Measurements from ENCODE around the gene FUOM.

The FUOM gene

GRCh38 chr10:133349577-133350011 is 8.2 kb downstream of the FUOM start:
- no peak for DNase-seq

DNA sequence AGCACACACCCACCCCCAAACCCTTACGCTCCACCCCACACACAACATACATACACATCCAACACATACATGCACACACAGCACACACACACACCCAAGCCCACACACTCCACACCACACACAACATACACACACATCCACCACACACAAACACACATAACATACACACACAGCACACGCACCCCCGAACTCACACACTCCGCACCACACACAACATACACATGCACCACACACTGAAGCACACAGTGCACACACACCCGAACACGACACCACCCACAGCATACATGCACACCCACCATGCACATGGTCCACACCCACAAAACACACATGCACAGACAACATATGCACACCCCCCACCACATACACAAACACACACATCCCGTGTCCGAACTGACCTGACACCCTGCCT is 8.7 kb downstream of the FUOM start:
- no peak for DNase-seq

- no peak for DNase-seq
These were observed 9.9 kb downstream of the FUOM start for GRCh38 chr10:133347710-133348517.

GRCh38 chr10:133346413-133346812 is 11.4 kb downstream of the FUOM start:
- no peak for DNase-seq

DNA sequence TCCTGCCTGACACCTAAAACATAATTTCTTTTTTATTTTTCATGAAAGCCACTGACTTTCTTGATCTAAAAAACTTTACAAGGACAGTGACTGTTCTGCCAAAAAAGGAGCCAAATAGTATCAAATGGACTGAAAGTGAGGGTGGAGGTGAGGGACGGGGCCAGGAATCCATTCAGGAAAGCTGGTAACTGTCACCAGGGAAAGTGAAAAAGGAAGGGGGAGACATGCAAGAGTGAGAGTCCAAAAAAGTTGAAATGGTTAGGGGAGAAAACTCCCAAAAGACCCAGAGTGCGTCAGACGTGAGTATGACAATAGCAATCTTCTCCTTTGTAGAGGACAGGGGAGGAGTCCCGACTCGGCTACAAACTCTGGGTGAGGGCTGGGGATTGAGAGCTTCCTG is 13.6 kb downstream of the FUOM start:
- no peak for DNase-seq

- DNase-seq = no peak
These were observed 14.3 kb downstream of the FUOM start for GRCh38 chr10:133343558-133343957.

GRCh38 chr10:133342942-133343341 is 14.9 kb downstream of the FUOM start:
- DNase-seq = no peak

- no peak for DNase-seq
These were observed 15.8 kb downstream of the FUOM start for GRCh38 chr10:133341983-133342382.

DNA sequence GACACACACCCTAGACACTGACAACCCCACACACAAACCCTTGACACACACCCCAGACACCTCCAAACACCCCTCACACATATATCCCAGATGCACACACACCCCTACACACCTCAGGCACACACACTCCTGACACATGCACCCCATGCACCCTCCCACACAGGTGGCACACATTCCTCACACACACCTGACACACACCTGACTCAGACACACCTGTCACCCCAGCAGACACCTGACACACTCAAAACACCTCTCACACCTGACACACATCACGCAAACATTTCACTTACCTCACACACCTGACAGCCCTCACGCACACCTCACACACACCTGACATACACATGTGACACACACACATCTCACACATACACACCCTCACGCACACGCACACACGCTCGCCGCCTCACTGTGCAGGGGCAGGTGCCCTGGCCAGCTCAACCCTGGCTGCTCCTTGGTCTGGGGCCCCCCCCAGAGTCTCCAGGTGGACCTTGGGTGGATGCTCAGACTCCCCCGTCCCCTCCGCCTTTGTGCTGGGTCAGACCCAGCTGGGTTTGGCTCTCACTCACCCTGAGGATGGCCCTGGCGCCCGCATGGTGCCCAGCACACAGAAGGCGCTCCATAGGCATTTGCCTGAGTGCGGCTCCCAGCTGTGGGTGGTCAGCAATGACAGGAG is 18.0 kb downstream of the FUOM start:
- DNase-seq = no peak

DNA sequence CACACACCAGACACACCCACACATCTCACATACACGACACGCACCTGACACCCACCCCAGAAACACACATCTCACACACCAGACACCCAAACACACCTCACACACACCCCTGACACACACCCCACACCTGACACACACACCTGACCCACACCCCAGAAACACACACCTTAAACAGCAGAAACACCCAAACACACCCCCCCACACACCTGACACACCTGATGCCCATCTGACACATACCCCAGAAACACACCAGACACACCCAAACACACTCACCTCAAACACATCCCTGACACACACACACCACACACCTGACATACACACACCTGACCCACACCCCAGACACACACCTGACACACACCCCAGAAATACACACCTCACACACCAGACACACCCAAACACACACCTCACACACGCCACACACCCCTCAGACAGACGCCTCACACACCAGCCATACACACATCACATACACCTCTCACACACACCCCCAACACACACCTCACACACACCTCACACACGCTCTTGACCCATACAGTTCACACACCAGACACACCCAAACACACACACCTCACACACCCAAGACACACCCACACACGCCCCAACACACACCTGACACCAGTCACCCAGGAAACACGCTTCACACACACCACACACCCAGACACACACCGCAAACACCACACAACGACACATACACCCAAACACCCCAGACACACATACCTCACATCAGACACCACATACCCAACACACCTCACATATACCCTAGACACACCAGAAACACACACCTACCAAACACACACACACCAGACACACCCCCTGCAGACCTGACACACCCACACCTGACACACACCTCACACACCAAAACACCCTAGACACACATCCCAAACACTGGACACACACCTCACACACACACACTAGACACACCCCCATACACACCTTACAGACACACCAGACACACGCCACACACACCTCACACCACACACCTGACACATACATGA is 19.4 kb downstream of the FUOM start:
- no peak for DNase-seq

- DNase-seq = no peak
These were observed 20.5 kb downstream of the FUOM start for GRCh38 chr10:133337370-133337725.

DNA sequence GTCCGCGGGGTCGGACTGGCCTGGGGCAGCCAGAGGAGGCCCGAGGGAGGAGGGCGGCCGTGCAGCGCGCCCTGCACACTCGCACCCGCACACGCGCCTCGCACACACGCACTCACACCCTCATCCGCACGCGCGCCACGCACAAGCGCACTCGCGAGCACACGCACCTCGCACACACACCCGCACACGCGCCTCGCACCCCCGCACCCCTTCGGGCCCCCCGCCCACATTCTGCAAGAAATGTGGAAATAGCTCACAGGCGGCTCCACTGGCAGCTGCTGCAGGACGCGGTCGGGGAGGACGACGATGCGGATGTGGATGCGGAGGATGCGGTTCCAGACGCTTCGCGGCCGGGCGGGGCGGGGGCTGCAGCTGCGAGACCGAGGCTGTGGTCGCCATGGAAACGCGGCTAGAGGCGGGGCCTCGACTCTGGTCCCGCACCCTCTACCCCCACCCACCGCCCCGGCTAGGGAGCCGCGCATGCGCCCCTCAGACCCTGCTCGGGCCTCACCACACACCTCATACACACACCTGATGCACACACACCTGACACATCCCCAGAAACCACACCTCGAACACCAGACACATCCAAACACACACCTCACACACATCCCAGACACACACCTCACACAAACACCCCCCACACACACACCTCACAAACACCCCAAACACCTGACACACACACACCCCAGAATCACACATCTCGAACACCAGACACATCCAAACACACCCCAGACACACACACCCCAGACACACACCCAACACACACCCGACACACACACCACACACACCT is 21.0 kb downstream of the FUOM start, which contains the start of gene CALY:
Gene CALY (minus strand): TSS at position 320 of the 793 bp plus-strand sequence. CDS start 7,907 bp downstream, outside the sequence.
- no peak for DNase-seq

DNA sequence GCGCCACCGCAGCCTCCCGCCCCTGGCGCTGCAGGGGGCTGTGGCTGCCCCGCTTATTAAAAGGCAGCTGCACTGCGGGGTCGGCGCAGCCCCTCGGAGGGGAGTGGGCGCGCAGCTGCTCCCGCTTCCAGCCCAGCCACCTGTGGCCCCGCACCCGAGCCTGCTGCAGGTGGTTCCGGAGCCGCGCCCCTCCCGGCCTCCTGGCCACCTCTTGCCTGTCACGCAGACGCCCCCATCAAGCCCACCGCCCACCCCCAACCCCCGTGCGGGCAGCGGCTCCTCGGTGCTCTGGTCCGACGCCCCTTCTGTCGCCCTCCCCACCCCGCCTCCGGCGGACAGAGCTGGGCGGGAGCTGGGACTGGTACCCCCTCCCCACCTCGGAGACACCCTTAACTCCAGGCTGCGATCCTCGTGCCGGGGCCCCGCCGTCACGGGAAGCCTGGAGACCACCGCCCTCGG is 21.7 kb downstream of the FUOM start:
- no peak for DNase-seq

- DNase-seq = peak; percentile 25
These were observed 22.3 kb downstream of the FUOM start for GRCh38 chr10:133335246-133336117.

DNA sequence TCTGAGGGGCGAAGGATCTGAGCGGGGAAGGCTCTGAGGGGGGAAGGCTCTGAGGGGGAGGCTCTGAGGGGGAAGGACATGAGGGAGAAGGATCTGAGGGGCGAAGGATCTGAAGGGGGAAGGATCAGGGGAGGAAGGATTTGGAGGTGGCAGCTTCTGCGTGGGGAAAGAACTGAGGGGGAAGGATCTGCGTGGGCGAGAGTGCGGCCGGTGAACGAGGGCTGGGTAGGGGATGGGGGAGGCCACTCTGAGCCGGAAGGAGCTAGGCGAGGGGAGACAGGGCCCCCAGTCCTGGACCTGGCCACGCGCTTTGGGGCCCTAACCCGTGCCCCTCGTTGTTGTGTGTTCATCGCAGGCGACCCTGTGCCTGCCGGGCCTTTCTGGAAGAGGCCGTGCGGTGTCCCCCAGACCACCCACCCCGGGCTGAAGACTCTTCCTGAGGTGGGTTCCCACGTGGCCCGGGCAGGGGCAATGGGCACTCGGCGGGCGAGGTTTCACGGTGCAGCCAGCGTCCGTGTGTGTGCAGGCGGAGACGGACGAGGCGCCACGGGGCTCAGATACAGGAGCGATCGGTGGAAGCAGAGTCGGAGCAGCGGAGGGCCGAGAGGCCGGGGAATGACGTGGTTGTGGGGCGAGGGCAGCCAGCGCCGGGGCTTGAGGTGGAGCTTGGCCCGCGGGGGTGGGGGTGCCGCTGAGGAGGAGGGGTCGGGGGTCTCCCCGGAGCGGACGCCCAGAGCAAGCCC is 23.1 kb downstream of the FUOM start:
- DNase-seq = no peak

- no peak for DNase-seq
These were observed 24.7 kb downstream of the FUOM start for GRCh38 chr10:133332936-133333699.

DNA sequence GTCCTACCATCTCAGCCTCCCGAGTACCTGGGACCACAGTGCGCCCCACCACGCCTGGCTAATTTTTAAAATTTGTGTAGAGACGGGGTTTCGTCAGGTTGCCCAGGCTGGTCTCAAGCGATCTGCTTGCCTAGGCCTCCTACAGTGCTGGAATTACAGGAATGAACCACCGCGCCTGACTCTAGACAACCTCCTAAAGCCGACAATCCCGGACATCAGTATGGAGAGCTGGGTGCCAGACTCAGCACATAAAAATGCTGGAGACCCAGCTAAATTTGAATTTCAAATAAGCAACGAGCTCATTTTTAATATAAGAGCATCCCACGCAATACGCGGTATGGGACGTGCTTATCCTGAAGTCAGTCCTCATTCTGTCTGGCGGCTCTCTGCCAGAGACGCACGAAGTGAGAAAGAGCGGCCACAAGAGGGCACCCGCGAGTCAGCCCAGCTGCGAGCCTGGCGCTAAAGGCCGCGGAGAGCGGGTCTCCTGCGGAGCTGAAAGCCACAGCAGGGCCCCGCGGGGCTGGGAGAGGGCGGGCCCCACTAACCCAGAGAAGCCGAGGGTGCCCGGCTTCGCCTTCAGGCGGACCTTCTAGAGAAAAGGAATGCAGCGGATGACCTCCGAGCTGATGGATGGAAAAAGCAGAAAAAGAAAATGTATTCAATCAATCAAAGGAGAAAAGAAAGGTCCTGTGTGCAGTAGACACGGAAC is 28.2 kb downstream of the FUOM start:
- DNase-seq = peak; percentile 24

DNA sequence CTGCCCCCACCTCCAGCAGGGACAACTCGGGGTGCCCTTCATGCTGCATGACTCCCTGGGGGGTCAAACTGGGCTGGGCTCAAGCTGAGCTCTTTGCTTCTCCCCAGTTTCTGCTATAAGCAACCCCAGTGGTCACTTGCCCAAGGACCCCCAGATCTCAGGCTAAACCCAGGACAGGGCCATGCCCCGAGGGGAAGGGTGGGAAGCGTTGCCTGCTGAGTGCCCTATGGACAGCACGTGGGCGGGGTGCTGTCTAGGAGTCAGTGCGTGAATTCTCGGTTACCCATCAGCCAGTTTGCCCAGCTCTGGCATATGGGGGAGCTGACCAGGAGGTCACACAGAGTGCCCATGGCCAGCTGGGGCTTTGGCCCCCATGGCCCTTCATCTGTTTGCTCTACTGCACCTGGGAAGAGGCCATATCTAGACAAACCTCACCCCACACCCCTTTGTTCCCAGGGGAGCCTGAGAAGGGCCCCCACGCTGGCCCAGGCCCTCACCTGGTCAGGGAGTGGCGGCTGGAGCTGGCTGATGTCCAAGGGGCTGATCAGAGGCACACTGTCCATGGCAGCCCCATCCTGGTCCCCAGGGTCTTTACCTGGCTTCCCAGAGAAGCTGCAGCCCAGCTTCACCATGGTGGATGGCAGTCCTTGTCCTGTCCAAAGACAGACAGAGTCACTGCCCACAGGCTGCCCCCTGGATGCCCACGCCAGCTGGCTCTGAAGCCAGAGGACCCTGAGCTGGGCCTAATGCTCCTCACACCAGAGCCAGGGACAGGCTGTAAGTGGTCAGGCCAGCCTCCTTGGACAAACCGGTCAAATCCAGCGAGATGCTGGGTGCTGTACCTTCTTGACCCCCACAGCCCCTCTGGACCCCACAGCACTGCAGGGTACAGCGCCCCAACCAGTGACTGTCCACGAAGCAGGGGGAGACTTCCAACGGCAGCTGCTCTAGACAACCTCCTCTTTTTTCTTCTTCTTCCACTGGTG is 29.2 kb downstream of the FUOM start:
- no peak for DNase-seq
